Measurements from ENCODE around the gene AFF1.

The AFF1 gene

DNA sequence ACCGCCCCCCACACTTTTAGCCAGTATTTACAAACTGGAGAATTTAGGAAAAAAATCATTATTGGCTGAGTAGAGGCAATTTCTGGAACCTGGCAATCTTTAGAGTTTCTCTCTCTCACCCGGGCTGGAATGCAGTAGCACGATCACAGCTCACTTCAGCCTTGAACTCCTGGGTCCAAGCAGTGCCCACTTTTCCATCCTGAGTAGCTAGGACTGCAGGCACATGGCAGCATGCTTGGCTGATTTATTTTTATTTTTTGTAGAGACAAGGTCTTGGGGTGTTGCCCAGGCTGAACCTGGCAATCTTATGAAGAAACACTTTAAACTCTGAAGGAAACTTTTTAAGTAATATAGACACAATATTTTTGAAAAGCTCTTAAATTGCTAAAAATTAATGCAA is 120.1 kb downstream of the AFF1 start:
- Histone ChIP-seq H3K4me3 (peak overlapping the region in 1 of 2 donors; percentile 18), H3K4me1 (peaks cover 0 to 99% (median 87%) of the 10 kb centered on the region in 4 donors), H3K27ac (peak overlapping the region; percentile 72 to 79), H3K9me3 (no peaks in the 10 kb centered on the region), H3K36me3 (no peaks in the 10 kb centered on the region), H3K27me3 (no peaks in the 10 kb centered on the region)
- no peak for DNase-seq
- TF ChIP-seq, protein P1, sequence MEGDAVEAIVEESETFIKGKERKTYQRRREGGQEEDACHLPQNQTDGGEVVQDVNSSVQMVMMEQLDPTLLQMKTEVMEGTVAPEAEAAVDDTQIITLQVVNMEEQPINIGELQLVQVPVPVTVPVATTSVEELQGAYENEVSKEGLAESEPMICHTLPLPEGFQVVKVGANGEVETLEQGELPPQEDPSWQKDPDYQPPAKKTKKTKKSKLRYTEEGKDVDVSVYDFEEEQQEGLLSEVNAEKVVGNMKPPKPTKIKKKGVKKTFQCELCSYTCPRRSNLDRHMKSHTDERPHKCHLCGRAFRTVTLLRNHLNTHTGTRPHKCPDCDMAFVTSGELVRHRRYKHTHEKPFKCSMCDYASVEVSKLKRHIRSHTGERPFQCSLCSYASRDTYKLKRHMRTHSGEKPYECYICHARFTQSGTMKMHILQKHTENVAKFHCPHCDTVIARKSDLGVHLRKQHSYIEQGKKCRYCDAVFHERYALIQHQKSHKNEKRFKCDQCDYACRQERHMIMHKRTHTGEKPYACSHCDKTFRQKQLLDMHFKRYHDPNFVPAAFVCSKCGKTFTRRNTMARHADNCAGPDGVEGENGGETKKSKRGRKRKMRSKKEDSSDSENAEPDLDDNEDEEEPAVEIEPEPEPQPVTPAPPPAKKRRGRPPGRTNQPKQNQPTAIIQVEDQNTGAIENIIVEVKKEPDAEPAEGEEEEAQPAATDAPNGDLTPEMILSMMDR (IDR thresholded peaks at IDR 0.05) = no peak
- intact Hi-C loops (cut with DNase I; ENCODE audit: low total_unique reads) = loop anchor here (5.0 kb wide), 1 partner anchor 67 kb away; no protein-coding TSS in a partner anchor

DNA sequence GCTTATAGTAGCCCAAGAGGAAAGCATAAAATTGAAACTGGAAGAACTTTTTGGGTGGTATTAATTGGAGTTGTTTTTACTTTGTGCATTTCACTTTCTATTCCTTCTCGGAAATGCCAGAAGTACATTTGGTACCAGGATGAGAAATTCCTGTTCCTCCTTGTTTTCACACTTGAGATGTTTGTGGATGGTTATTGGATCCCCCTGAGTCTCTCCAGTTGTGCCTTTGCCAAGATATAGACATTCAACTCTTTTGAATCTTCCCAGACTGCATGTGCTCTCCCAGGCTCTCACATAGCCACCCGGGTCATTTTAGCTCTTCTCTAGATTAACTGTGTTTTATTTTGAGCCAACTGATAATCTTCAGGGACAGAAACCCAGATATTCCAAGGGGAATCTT is 120.5 kb downstream of the AFF1 start:
- Histone ChIP-seq H3K36me3 (no peaks in the 10 kb centered on the region), H3K27me3 (no peaks in the 10 kb centered on the region), H3K9me3 (no peaks in the 10 kb centered on the region), H3K4me1 (peaks cover 0 to 99% (median 86%) of the 10 kb centered on the region in 4 donors), H3K4me3 (peak overlapping the region in 1 of 2 donors; percentile 18), H3K27ac (peak overlapping the region; percentile 72 to 79)
- TF ChIP-seq, protein P1 (IDR thresholded peaks at IDR 0.05) = no peak
- intact Hi-C loops (cut with DNase I; ENCODE audit: low total_unique reads) = loop anchor here (5.0 kb wide), 1 partner anchor 67 kb away; no protein-coding TSS in a partner anchor
- no peak for DNase-seq

DNA sequence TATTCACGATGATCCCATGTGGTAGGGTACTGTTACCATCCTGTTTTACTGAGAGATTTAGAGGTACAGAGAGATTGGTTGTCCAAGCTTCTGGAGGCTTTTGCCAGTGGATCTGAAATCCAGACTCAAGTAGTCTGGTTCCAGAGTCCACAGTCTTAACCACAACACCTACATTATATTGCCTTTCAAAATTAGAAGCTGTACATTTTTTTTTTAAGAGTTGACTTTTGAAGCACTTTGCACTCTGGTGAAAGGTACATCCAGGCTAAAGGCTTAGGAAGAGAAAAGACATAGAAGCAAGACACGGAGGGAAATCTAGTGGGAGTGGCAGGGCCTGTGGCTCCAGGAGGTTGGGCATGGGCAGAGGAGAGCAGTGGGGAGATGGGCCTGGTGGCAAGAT is 122.1 kb downstream of the AFF1 start:
- Histone ChIP-seq H3K27me3 (no peaks in the 10 kb centered on the region), H3K27ac (peak overlapping the region; percentile 72 to 79), H3K4me1 (peaks cover 0 to 96% (median 78%) of the 10 kb centered on the region in 4 donors), H3K9me3 (no peaks in the 10 kb centered on the region), H3K36me3 (no peaks in the 10 kb centered on the region), H3K4me3 (no peak overlapping the region)
- intact Hi-C loops (cut with DNase I; ENCODE audit: low total_unique reads) = loop anchor here (5.0 kb wide), 1 partner anchor 65 kb away; no protein-coding TSS in a partner anchor
- DNase-seq = no peak
- TF ChIP-seq, protein P1 (IDR thresholded peaks at IDR 0.05) = no peak

DNA sequence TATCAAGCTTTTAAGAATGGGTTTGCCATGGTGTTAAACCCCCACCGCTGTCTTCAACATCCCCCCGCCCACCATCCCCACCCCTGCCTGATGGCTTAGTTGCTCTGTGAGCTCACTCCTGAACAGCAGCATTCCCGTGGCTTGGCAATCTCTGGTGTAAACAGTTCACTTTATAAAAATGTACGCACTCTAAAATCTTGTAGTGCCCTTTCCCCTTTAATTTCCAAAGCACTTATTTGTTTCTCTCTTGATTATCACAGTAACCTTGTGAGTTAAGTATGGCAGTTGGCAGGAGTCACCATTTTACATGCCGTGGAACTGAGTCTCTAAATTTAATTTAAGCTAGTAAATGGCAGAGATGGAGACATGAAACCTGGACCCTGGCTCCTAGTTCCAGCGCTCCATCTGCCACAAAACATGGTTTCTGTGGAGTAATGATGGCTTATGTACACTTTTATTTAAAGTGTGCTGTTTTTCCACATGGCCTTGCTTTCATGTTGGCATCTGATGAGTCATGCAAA is 123.1 kb downstream of the AFF1 start:
- no peaks in the 10 kb centered on the region for H3K9me3 ChIP-seq
- DNase-seq = no peak
- intact Hi-C loops (cut with DNase I; ENCODE audit: low total_unique reads) = loop anchor here (5.0 kb wide), 1 partner anchor 64 kb away; no protein-coding TSS in a partner anchor
- peaks cover 0 to 89% (median 70%) of the 10 kb centered on the region in 4 donors for H3K4me1 ChIP-seq
- H3K4me3 ChIP-seq = no peak overlapping the region
- TF ChIP-seq, protein P1 (IDR thresholded peaks at IDR 0.05) = no peak
- peak overlapping the region; percentile 72 to 79 for H3K27ac ChIP-seq
- no peaks in the 10 kb centered on the region for H3K36me3 ChIP-seq
- no peaks in the 10 kb centered on the region for H3K27me3 ChIP-seq

DNA sequence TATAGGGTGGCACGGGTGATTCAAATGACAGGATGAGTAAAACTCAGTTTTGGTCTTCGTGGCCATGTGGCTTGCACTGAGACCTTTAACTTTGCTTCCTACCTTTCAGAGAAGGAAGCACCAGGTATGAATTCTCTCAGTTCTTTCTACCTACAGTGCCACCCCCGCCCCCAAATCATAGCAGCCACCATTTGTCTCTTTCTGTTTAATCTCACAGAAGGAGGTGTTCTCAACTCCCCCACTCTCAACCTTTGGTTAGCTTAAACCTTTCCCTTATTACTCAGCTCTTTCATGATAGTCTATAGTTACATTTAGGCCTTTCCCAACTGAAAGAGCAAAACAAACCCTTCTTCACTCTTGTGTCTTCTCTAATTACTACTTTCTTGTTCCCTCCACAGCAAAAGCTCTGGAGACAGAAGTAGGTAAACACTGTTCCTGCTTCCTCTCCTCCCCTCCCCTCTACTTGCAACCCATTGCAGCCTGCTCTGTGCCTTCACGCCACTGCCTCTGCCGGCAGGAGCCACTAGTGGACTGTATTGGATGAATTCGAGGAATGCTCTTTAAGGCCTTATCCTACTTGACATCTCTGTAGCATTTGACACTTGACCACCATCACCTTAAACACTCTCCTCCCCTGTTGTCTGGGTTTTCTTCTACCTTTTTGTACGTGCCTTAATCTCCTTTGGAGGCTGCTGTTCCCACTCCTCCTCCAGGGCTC is 123.7 kb downstream of the AFF1 start:
- intact Hi-C loops (cut with DNase I; ENCODE audit: low total_unique reads) = loop anchor here (5.0 kb wide), 1 partner anchor 64 kb away; no protein-coding TSS in a partner anchor
- TF ChIP-seq, protein P1 (IDR thresholded peaks at IDR 0.05) = peak; percentile 26 to 29
- DNase-seq = no peak
- Histone ChIP-seq H3K27ac (peak overlapping the region; percentile 72 to 79), H3K4me3 (no peak overlapping the region), H3K4me1 (peaks cover 0 to 86% (median 65%) of the 10 kb centered on the region in 4 donors), H3K27me3 (no peaks in the 10 kb centered on the region), H3K9me3 (no peaks in the 10 kb centered on the region), H3K36me3 (no peaks in the 10 kb centered on the region)

Data from tibial artery (tissue), 4 donors.